DOHH2 (cell line): Measurements from ENCODE around the gene MAP3K20.

Source experiments
- CTCF ChIP-seq: fragments of 200-600 bp; sonication (generic); IDR thresholded peaks from one replicate; pipeline ENCODE4 v1.5.1; 2014; ENCODE audit warnings: antibody characterized with exemption, mild to moderate bottlenecking, low read depth, low read length; ENCODE audit not compliant: poor library complexity, severe bottlenecking
- EZH2phosphoT487 ChIP-seq: fragments of 200-600 bp; sonication (generic); IDR thresholded peaks from 2 replicates; pipeline ENCODE4 v1.6.1; 2017; ENCODE audit warnings: borderline replicate concordance, mild to moderate bottlenecking, antibody characterized with exemption, low read length, moderate library complexity, mixed read lengths

GRCh38 chr2:173033084-173033483, 42.6 kb upstream of the MAP3K20 start:
- no peak for TF ChIP-seq CTCF
- no peak for TF ChIP-seq EZH2phosphoT487
